ENCODE data around the gene ZSWIM1.
"Not testable (repeated sequence)": the region's sequence is repeated elsewhere in the genome, so short reads cannot be mapped to it uniquely, and the experiment has no call there.

ZSWIM1 gene

GRCh38 chr20:45925821-45926506 is 44.9 kb downstream of the ZSWIM1 start:
- DNase-seq (ENCODE audit: extremely low read depth in 1 of 2, low read depth in 1 of 2), result no peak

GRCh38 chr20:45926731-45927070 is 45.7 kb downstream of the ZSWIM1 start:
- no peak for DNase-seq (ENCODE audit: extremely low read depth in 1 of 2, low read depth in 1 of 2)

- DNase-seq (ENCODE audit: extremely low read depth in 1 of 2, low read depth in 1 of 2), result no peak
Observed at GRCh38 chr20:45927071-45927878, 46.2 kb downstream of the ZSWIM1 start.

- DNase-seq (ENCODE audit: extremely low read depth in 1 of 2, low read depth in 1 of 2), result not testable (repeated sequence)
Observed at GRCh38 chr20:45931680-45932079, 50.7 kb downstream of the ZSWIM1 start.

- peak in 1 of 2 donors; percentile 33 for DNase-seq (ENCODE audit: extremely low read depth in 1 of 2, low read depth in 1 of 2)
Observed at GRCh38 chr20:45933266-45934045, 52.4 kb downstream of the ZSWIM1 start.

- DNase-seq (ENCODE audit: extremely low read depth in 1 of 2, low read depth in 1 of 2), result no peak
Observed at GRCh38 chr20:45934046-45934585, 53.1 kb downstream of the ZSWIM1 start.
